Measurements from ENCODE around the gene SCAI. TPM values are rescaled to one million over a fixed set of nuclear protein-coding genes. Genes with fewer than 3 reads are reported as not detected.
"Not testable (repeated sequence)": the region's sequence is repeated elsewhere in the genome, so short reads cannot be mapped to it uniquely, and the experiment has no call there.

The SCAI gene
- total RNA-seq, 2 donors from 2014 or later: 7.2 to 7.7 TPM

- DNase-seq (no peak), ATAC-seq (no peak)
- intact Hi-C loops (cut with DNase I, micrococcal nuclease): no loop called here
These were observed 68.4 kb downstream of the SCAI start for GRCh38 chr9:125074976-125075375.

DNA sequence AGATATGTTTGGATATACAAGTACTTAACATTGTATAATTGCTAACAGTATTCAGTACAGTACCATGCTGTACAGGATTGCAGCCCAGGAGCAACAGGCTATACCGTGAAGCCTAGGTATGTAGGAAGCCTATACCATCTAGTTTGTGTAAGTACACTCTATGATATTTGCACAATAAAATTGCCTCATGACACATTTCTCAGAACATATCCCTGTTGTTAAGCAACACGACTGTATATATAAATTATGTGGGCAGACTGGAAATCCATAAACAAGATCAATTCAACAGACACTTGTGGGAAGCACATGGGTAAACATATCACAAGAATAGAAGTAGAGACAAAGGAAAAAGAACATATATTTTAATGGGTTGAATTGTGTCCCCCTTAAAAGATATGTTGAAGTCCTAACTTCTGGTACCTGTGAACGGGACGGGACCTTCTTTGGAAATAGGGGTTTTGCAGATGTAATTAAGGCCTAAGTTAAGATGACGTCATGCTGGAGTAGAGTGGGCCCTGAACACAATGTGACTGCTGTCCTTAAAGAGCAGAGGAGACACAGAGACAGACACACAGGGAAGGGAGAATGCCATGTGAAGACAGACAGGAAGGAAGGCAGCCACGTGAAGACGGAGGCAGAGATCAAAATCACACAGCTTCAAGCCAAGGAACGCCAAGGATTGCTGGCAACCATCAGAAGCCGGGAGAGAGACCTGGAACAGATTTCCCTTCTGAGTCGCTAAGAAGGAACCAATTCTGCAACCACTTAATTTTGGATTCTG is 76.3 kb downstream of the SCAI start:
- ATAC-seq (peak; percentile 60), DNase-seq (no peak)
- intact Hi-C loops (cut with DNase I, micrococcal nuclease): no loop called here

DNA sequence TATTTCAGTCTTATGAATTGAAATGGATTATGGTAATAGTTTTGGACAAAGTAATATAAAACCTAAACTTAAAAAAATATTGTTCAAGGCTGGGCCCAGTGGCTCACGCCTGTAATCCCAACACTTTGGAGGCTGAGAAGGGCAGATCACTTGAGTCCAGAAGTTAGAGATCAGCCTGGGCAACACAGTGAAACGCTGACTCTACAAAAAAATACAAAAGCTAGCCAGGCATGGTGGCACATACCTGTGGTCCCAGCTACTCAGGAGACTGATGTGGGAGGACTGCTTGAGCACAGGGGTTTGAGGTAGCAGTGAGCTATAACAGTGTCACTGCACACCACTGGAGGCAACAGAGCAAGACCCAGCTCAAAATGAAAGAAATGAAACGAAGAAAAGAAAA is 81.9 kb downstream of the SCAI start:
- DNase-seq (no peak), ATAC-seq (no peak)

GRCh38 chr9:125049212-125050049 is 93.9 kb downstream of the SCAI start:
- ATAC-seq (no peak), DNase-seq (no peak)
- intact Hi-C loops (cut with DNase I, micrococcal nuclease): no loop called here

More for the DNA sequence above, 81.9 kb downstream of the SCAI start:
- intact Hi-C loops (cut with DNase I, micrococcal nuclease): no loop called here

- DNase-seq (no peak), ATAC-seq (no peak)
These were observed 99.7 kb downstream of the SCAI start for GRCh38 chr9:125043631-125044030.

DNA sequence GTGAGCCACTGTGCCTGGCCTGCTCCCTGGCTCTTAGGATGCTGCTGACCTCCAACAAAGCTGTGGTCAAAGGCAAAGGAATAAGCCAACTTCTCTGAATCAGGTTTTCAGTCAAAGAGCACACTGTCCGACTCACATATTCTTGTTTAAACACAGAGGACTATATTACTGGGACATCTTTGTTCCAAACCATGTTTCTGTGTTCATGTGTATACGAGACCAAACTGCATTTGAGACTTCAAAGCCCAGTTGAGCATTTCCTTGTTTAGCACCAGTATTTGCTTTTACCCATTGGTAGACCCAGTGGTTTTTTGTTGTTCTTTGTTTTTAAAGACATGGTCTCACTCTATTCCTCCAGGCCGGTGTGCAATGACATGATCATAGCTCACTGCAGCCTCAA is 100.2 kb downstream of the SCAI start:
- intact Hi-C loops (cut with DNase I, micrococcal nuclease): no loop called here
- ATAC-seq (no peak), DNase-seq (no peak)

More at GRCh38 chr9:125043631-125044030, 99.7 kb downstream of the SCAI start:
- intact Hi-C loops (cut with DNase I, micrococcal nuclease): no loop called here

DNA sequence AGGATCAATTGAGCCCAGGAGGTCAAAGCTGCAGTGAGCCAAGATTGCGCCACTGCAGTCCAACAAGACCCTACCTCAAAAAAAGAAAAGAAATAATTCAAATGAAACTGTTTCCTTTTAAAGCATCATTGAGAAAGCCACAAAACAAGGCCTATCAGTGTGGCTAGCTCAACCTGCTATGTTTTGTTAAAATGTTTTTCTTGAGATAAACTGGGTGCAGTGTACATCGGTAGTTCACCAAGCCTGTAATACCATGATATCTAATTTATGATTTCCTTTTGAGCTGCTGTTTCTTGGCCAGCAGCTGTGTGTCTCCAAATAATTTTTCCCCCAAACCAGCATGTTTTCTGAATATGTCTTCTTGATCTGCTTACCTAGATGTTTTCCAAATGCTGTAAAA is 105.2 kb downstream of the SCAI start:
- intact Hi-C loops (cut with DNase I, micrococcal nuclease): no loop called here
- no peak for ATAC-seq
- no peak for DNase-seq

DNA sequence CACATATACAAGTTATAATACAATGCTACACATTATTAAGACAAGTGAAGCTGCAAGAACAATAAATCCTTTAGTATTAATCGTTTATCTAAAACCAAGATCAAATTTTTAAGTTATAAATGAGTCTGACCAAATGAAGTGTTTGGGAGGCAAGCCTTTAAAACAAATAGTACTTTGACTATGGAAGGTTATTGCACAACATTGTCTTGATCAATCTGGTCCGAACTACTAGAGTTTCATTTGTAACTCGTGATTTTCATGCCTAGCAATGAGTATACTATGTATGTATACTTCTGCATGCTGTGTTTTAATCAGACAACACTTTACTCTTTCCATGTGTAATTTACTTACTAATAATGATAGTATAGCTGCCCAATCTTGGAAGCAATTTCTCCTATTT is 115.3 kb downstream of the SCAI start:
- ATAC-seq (no peak), DNase-seq (no peak)
- intact Hi-C loops (cut with DNase I, micrococcal nuclease): no loop called here

GRCh38 chr9:125024917-125025316 is 118.4 kb downstream of the SCAI start:
- intact Hi-C loops (cut with DNase I, micrococcal nuclease): no loop called here
- peak; percentile 94 for ATAC-seq

GRCh38 chr9:125021069-125021468 is 122.3 kb downstream of the SCAI start:
- intact Hi-C loops (cut with DNase I, micrococcal nuclease): no loop called here
- no peak for ATAC-seq
- no peak for DNase-seq

More at GRCh38 chr9:125024917-125025316, 118.4 kb downstream of the SCAI start:
- no peak for DNase-seq

DNA sequence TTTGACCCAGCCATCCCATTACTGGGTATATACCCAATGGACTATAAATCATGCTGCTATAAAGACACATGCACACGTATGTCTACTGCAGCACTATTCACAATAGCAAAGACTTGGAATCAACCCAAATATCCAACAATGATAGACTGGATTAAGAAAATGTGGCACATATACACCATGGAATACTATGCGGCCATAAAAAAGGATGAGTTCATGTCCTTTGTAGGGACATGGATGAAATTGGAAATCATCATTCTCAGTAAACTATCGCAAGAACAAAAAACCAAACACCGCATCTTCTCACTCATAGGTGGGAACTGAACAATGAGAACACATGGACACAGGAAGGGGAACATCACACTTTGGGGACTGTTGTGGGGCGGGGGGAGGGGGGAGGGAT is 127.7 kb downstream of the SCAI start:
- DNase-seq; intact Hi-C loops (cut with DNase I, micrococcal nuclease); ATAC-seq: not testable (repeated sequence)

DNA sequence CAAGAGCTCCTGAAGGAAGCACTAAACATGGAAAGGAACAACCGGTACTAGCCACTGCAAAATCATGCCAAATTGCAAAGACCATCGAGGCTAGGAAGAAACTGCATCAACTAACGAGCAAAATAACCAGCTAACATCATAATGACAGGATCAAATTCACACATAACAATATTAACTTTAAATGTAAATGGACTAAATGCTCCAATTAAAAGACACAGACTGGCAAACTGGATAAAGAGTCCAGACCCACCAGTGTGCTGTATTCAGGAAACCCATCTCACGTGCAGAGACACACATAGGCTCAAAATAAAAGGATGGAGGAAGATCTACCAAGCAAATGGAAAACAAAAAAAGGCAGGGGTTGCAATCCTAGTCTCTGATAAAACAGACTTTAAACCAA is 131.3 kb downstream of the SCAI start:
- DNase-seq; ATAC-seq; intact Hi-C loops (cut with DNase I, micrococcal nuclease): not testable (repeated sequence)

DNA sequence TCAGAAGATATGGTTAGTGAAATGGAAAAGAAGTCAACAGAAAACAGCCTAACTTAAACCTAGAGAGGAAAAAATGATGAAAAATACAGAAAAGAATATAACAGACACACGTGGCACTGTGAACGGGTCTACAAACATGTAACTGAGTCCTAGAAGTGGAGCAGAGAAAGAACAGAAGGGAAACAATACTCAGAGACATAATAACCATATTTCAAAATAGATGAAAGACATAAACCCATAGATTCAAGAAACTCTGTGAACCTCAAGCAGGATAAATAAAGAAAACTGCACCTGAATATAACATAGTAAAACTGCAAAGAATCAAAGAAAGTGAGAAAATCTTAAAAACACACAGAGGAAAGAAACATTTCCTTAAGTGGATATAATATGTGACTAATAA is 134.7 kb downstream of the SCAI start:
- DNase-seq (no peak), ATAC-seq (no peak)
- intact Hi-C loops (cut with DNase I, micrococcal nuclease): no loop called here

- ATAC-seq (no peak), DNase-seq (no peak)
- intact Hi-C loops (cut with DNase I, micrococcal nuclease): no loop called here
These were observed 140.0 kb downstream of the SCAI start for GRCh38 chr9:125003332-125003731.

- ATAC-seq: no peak
- no peak for DNase-seq
- intact Hi-C loops (cut with DNase I, micrococcal nuclease): no loop called here
These were observed 159.6 kb downstream of the SCAI start for GRCh38 chr9:124983698-124984097.

GRCh38 chr9:124980431-124980830 is 162.9 kb downstream of the SCAI start:
- no peak for DNase-seq
- intact Hi-C loops (cut with DNase I, micrococcal nuclease): no loop called here
- no peak for ATAC-seq

DNA sequence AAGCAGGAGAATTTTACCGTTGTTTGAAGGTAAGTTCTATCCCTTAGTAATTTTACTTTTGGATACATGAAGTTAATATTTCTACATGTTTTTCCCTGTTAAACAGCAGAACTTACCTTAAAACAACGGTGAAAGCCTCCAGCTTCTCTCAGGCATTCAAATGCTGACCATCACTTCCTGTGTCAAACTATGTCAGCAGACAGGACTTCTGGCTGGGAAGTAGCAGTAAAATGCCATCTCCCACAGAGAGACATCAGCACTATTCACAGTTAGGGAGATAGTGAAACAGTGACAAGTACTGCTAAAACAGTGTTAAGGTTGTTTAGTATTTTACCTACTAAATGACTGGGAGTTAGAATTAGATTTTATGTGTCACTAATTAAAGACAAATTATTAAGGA is 168.2 kb downstream of the SCAI start:
- ATAC-seq (no peak), DNase-seq (no peak)
- intact Hi-C loops (cut with DNase I, micrococcal nuclease): no loop called here

DNA sequence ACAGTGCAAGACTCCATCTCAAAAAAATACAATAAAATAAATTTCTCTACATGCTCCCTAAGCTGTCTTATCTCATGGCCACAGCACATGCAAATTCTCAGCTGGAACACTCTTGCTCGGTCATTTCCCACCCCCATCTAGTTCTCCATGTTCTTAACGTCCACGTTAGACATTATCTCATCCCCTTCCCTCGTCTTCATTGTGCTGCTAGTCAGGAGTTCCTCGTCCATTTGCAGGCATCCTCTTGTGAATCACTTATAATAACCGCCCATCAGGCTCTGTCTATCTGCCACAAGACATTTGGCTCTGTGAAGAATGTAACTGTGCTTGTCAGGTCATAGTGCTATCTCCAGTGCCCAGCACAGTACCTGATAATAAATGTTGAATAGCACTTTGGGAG is 169.5 kb downstream of the SCAI start:
- intact Hi-C loops (cut with DNase I, micrococcal nuclease): no loop called here
- no peak for ATAC-seq
- DNase-seq: no peak

DNA sequence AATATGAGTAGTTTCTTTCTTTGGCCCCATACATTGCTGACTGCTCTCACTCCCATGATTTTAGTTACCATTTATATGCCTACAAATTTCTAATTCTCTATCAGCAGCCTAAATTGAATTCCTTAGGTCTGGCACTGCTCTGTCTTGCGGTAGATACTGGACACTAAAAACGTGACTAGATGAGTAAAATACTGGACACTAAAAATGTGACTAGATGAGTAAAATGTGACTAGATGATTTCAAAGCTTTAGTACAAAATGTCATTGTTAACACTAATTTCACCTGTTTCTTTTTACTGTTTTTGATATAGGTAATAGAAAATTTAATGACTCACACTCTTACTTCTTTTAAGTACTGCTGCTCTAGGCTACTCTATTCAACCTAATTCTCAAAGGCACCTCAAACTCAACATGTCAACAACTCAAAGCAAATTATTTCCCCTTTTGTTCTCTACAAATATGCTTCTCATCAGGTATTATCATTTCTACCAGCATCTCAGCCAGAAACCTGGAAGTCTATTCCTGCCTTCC is 171.0 kb downstream of the SCAI start:
- DNase-seq (no peak), ATAC-seq (no peak)
- intact Hi-C loops (cut with DNase I, micrococcal nuclease): no loop called here

DNA sequence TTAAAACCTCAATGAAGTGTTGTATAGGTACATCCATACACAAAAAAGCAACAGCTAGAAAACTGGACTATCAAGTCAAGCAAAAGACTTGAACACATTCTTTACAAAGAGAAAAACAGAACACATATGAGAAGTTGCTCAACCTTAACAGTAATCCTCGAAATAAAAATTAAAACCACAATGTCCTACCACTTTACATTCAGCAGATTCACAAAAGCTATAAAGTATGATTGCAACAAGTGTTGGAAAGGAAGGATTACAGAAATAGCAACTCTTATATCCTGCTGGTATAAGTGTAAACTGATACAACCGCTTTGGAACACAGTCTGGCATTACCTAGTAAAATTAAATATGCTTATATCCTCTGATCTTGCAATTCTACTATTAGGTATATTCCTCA is 173.9 kb downstream of the SCAI start:
- no peak for ATAC-seq
- no peak for DNase-seq
- intact Hi-C loops (cut with DNase I, micrococcal nuclease): no loop called here
